GM12801 (cell line): ENCODE results near the gene ARID5B.

ENCODE experiments used
- TF ChIP-seq, protein P1 (sequence below): IDR thresholded peaks from one replicate; pipeline ENCODE4 v1.5.1; 2011; ENCODE audit warnings: control low read depth; ENCODE audit not compliant: insufficient read length; ENCODE audit errors: extremely low read depth

ARID5B gene

DNA sequence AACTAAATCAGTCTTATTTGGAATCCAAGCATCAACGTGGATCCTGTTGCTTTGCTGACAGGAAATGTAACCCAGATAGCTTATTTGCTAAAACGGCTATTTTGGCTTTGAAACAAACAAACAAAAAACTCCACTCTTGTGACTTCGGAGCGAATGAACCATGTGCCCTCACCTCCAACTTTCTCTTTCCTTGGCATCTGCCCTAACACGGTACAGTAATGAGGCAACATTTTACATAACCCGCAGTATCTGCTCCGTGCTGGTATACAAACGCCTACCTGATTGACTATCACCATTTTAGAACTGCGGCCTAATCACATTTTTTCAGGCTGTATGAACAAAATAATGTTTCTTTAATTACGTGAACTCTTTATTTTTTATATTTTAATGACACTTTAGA lies 37.5 kb upstream of the ARID5B start:
- TF ChIP-seq, protein P1, sequence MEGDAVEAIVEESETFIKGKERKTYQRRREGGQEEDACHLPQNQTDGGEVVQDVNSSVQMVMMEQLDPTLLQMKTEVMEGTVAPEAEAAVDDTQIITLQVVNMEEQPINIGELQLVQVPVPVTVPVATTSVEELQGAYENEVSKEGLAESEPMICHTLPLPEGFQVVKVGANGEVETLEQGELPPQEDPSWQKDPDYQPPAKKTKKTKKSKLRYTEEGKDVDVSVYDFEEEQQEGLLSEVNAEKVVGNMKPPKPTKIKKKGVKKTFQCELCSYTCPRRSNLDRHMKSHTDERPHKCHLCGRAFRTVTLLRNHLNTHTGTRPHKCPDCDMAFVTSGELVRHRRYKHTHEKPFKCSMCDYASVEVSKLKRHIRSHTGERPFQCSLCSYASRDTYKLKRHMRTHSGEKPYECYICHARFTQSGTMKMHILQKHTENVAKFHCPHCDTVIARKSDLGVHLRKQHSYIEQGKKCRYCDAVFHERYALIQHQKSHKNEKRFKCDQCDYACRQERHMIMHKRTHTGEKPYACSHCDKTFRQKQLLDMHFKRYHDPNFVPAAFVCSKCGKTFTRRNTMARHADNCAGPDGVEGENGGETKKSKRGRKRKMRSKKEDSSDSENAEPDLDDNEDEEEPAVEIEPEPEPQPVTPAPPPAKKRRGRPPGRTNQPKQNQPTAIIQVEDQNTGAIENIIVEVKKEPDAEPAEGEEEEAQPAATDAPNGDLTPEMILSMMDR = no peak

DNA sequence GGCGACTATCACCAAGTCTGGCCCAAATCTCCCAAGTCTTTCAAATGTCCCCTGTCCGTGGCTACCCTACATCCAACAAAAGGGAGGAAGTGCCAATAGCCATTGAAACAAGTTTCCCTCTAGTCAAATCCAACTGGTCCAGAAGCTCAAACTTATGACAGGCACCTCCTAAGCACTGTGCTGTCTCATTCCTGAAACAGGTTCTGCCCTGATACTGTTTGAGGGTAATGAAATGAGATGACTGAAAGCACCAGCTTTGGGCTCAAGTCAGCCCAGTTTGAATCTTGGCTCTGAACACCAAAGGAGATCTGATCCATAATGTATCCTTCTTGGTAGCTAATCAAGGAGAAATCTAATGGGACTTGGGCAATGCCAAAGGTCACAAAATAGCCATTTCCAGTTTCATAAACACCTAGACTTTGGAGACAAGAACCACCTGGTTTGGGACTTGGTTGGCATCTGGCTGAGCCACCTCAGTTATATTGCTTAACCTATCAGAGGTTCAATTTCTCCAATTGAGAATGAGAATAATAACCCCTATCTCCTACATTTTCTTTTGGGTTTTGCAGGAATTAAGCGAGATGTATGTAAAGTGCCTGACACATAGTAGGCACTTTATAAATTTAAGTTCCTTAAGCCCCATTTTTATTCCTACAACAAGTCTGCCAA lies 34.7 kb upstream of the ARID5B start:
- TF ChIP-seq, protein P1 = no peak

DNA sequence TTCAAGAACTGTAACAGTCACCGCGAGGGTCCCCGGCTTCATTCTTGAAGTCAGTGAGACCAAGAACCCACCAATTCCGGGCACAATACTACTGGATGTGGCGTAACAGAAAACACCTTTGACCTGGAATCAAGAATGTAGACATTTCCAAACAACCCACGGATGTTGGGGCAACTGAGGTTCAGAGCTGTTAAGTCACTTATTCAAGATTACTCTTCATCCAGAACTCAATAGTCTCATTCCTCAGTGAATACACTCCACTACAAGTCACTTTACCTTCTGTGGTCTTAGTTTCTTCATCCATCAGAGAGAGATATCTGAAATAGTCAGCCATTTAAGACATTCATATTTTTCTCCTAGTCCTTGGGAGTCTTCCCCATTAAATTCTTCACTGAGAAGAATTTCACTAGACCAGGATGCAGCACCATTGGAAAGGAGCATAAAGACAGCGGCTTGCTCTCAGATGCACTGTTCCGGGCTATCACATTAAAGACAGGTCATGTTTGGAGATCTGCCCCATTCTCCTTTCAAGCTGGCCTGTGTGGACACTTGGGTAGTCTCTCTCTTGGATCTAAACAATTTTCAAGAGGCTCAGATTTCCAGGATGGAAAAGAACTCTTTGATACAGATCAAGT lies 32.3 kb upstream of the ARID5B start:
- TF ChIP-seq, protein P1 = no peak

DNA sequence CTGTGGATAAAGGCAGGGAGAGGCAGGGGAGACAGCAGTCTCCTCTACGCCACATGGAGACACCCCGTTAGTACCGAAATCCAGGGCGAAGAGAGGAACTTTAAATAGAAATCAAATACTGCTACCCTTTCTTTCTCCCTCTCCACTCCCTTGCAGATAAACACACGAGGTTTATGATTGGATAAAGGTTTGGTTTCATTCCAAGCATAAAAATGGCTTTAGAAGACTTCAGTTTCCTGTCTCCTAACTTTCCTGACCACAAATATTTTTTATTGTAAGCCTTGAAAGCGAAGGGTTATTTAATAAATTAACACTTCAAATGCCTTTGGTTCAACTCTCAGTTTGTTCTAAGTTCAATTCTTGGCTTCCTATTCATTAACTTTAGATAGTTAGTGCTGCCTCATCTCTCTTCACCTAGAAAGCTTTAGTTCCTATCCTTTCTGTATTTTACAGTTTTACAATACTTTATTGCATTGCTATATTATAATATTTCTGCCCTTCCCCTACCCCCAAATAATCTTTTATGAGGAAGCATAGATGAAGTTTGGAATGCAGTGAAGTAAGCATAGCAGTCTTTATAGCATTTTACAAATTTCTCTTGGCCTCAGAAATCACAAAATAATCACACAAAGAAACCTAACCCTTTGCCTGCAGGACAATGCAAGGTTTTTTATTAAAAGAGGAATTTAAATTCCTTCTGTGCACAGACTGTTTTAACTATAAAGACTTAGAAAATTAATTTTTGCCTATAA lies 31.5 kb upstream of the ARID5B start:
- TF ChIP-seq, protein P1 = no peak

DNA sequence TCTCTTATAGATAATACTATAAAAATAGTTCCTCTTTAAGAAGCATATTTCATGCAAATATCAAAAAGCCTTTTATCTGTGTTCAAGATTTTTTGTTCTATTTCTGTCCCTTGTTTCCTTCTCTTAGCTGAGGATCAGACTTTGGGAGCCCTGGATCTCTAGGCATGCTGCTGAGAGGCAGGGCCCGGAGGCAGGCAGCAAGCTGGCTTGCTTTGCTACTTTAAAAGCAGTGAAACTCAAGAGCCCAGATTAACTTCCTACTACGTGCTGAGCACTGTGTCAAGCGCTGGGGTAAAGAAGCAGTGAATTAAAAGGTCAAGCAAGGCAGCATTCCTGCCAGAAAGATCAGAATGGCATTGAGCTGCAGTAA lies 31.0 kb upstream of the ARID5B start:
- TF ChIP-seq, protein P1 = no peak

DNA sequence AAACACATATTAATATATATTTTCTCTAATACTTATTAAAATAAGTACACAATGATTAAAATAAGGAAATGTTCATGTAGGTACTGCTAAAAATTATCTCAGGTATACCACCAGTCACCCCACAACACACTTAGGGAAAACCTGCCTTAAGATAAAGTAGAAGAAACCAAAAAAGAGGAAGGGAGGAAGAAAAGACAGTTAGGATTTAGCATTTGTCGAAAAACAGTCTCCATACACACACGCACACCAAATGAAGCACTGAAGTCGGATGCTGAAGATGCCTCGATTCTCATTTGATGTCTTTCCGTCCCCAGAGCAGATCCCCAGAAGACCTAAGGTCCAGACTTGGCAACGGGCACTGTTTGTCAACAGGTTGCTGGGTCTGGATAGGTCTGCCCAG lies 30.0 kb upstream of the ARID5B start:
- TF ChIP-seq, protein P1 = no peak

DNA sequence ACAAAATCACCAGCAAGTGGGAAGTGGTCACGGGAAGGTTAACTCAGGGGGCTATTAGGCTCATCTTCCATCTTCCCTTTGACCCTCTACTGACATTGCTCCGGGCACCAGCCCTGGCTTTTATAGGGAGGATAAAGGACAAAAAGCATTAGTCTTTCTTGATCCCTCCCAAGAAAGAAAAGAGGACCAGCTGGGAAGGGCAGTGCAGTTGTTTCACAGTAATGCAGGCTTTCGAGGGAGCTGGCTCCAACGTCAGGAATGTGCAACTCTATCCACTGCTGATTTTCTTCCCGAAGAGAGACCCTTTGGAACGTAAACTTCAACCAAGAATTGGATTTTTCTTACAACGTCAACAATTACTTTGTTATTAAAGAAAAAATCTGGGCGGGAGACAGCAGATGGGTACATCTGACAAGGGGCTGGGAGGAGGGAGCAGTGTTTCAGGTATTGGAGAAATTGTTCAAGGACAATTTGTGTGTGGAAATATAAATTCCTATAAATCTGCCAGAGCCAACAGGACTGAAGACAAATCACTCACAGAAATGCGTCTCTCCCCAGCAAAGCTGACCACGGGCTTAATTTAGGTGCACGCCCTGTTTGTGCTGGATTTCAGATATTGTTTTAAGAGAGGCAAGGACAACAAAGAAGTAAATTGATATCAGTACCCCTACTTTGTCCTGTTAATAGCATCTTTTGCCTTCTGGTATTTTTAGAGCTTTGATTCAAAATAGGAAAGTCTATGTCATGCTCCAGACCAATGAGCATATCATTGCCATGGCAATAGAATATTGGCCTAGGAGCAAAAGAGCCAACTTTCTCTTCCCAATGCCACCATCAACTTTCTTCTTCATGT lies 23.4 kb upstream of the ARID5B start:
- TF ChIP-seq, protein P1 = no peak
